SU-DHL-6 (cell line): ENCODE results near the gene TTF1.

Source experiments
- H2AFZ ChIP-seq: fragments of 200-600 bp; sonication (generic); 2 replicates; pipeline ENCODE4 v1.6.1; 2014; ENCODE audit warnings: low read depth, mild to moderate bottlenecking, moderate library complexity, mixed read lengths, antibody characterized with exemption, low read length; ENCODE audit not compliant: severe bottlenecking
- H3F3A ChIP-seq: fragments of 200-600 bp; shearing (Covaris generic); 2 replicates; pipeline ENCODE4 v1.6.0; 2016; ENCODE audit warnings: antibody characterized with exemption, mild to moderate bottlenecking; ENCODE audit not compliant: insufficient read depth
- H3K27ac ChIP-seq: fragments of 200-600 bp; sonication (generic); 2 replicates; pipeline ENCODE4 v1.5.1; 2016; ENCODE audit warnings: low read depth, mild to moderate bottlenecking, low read length, moderate library complexity, mixed read lengths
- H3K27me3 ChIP-seq: fragments of 200-600 bp; sonication (generic), shearing (Covaris generic); 2 replicates; pipeline ENCODE4 v1.6.0; 2014; ENCODE audit warnings: mild to moderate bottlenecking, low read length
- H3K36me3 ChIP-seq: fragments of 200-600 bp; sonication (generic); 2 replicates; pipeline ENCODE4 v1.6.1; 2014; ENCODE audit warnings: mild to moderate bottlenecking, low read length, mixed read lengths
- H3K4me2 ChIP-seq: fragments of 300-600, 200-600 bp; shearing (Covaris generic), sonication (generic); 2 replicates; pipeline ENCODE4 v1.6.0; 2014; ENCODE audit warnings: low read length, low read depth, mild to moderate bottlenecking; ENCODE audit not compliant: poor library complexity, severe bottlenecking
- H3K4me3 ChIP-seq: fragments of 200-600 bp; sonication (generic); 2 replicates; pipeline ENCODE4 v1.5.1; 2014; ENCODE audit warnings: antibody characterized with exemption, low read length, mild to moderate bottlenecking, mixed read lengths; ENCODE audit not compliant: insufficient read depth, poor library complexity, severe bottlenecking
- H3K79me2 ChIP-seq: fragments of 200-600 bp; sonication (generic); 2 replicates; pipeline ENCODE4 v1.6.1; 2014; ENCODE audit warnings: mild to moderate bottlenecking, low read length, moderate library complexity; ENCODE audit not compliant: insufficient read depth
- H3K9ac ChIP-seq: fragments of 200-600 bp; sonication (generic); 2 replicates; pipeline ENCODE4 v1.7.0; 2014; ENCODE audit warnings: mild to moderate bottlenecking, low read length
- H3K9me2 ChIP-seq: fragments of 200-600 bp; sonication (generic); replicated peaks from 2 replicates; pipeline ENCODE4 v1.6.1; 2014; ENCODE audit warnings: low read length; ENCODE audit not compliant: insufficient read depth
- H3K9me3 ChIP-seq: fragments of 200-600 bp; sonication (generic); 2 replicates; pipeline ENCODE4 v1.6.1; 2014; ENCODE audit warnings: low read length, mixed read lengths; ENCODE audit not compliant: insufficient read depth
- H4K20me1 ChIP-seq: fragments of 200-600 bp; sonication (generic); 2 replicates; pipeline ENCODE4 v1.6.1; 2014; ENCODE audit warnings: low read depth, mild to moderate bottlenecking, antibody characterized with exemption, low read length, moderate library complexity, mixed read lengths
- EZH2phosphoT487 ChIP-seq: fragments of 200-600 bp; sonication (generic), shearing (Covaris generic); conservative IDR thresholded peaks from 2 replicates; pipeline ENCODE4 v1.6.1; 2018; ENCODE audit warnings: mild to moderate bottlenecking, antibody characterized with exemption, low read length, moderate library complexity, mixed read lengths
- TF ChIP-seq, protein P1 (sequence below): fragments of 200-600 bp; sonication (generic); IDR thresholded peaks from one replicate; pipeline ENCODE4 v1.5.1; 2017; ENCODE audit warnings: antibody characterized with exemption, mild to moderate bottlenecking, low read length, moderate library complexity; ENCODE audit not compliant: insufficient read depth, poor library complexity, severe bottlenecking

Gene TTF1

DNA sequence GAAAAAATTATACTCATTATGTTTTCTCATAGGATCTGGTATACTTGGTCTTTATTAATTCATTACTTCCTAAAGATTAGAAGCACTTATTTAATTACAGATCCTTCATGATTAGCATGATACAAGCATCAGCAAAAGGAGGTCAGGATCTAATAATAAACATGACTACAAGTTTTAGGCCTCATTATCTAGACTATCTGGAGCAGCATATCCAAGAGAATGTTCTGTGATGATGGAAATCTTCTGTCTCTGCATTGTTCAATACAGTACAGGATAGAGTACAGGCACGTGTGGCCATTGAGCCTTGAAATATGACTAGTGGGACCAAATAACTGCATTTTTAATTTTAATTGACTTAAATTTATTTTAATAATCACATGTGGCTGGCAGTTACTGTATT lies 73.1 kb downstream of the TTF1 start:
- H4K20me1 ChIP-seq = 0 out of 2 replicates have a peak, but pooled peaks cover 4% of the 10 kb centered on the region
- H3K27ac ChIP-seq = no peak overlapping the region
- H3K9me3 ChIP-seq = no peaks in the 10 kb centered on the region
- H3K4me2 ChIP-seq = no peak overlapping the region
- H3K27me3 ChIP-seq = no peaks in the 10 kb centered on the region
- no peak overlapping the region for H2AFZ ChIP-seq
- peaks cover 51% of the 10 kb centered on the region for H3K36me3 ChIP-seq
- H3K9me2 ChIP-seq = no peaks in the 10 kb centered on the region
- H3F3A ChIP-seq = peaks cover 5% of the 10 kb centered on the region
- TF ChIP-seq, protein P1, sequence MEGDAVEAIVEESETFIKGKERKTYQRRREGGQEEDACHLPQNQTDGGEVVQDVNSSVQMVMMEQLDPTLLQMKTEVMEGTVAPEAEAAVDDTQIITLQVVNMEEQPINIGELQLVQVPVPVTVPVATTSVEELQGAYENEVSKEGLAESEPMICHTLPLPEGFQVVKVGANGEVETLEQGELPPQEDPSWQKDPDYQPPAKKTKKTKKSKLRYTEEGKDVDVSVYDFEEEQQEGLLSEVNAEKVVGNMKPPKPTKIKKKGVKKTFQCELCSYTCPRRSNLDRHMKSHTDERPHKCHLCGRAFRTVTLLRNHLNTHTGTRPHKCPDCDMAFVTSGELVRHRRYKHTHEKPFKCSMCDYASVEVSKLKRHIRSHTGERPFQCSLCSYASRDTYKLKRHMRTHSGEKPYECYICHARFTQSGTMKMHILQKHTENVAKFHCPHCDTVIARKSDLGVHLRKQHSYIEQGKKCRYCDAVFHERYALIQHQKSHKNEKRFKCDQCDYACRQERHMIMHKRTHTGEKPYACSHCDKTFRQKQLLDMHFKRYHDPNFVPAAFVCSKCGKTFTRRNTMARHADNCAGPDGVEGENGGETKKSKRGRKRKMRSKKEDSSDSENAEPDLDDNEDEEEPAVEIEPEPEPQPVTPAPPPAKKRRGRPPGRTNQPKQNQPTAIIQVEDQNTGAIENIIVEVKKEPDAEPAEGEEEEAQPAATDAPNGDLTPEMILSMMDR = no peak
- TF ChIP-seq EZH2phosphoT487 = no peak
- H3K79me2 ChIP-seq = 0 out of 2 replicates have a peak, but pooled peaks cover 13% of the 10 kb centered on the region
- H3K9ac ChIP-seq = no peak overlapping the region
- H3K4me3 ChIP-seq = no peak overlapping the region

DNA sequence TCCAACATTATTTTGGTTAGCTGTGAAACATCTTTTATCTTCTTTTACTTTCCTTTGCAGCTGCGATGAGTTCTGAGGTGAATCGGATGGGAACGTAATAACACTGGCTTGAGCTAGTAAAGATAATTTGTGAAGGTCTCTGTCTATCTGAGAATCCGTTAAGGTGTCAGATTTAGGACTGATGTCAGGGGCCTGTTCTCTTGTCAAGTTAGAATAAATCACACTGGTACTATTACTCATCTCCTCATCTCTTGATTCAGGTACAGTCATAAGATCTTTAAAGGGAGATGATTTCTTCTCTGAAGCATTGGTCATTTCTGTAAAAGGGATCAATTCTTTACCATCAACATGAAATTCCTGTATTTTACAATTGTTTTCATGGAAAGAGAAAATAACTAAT lies 78.1 kb downstream of the TTF1 start:
- Histone ChIP-seq H3K36me3 (peaks cover 65% of the 10 kb centered on the region), H3K79me2 (peaks cover 28% of the 10 kb centered on the region), H3K9me2 (no peaks in the 10 kb centered on the region), H3K27ac (no peak overlapping the region), H3K4me2 (no peak overlapping the region), H3K9ac (no peak overlapping the region), H2AFZ (no peak overlapping the region), H3K9me3 (no peaks in the 10 kb centered on the region), H3F3A (no peaks in the 10 kb centered on the region; the same call in 1 of the 2 replicates), H3K4me3 (no peak overlapping the region), H4K20me1 (peaks cover 4% of the 10 kb centered on the region; the same call in 1 of the 2 replicates), H3K27me3 (no peaks in the 10 kb centered on the region)
- TF ChIP-seq EZH2phosphoT487 = no peak
- TF ChIP-seq, protein P1 = no peak

DNA sequence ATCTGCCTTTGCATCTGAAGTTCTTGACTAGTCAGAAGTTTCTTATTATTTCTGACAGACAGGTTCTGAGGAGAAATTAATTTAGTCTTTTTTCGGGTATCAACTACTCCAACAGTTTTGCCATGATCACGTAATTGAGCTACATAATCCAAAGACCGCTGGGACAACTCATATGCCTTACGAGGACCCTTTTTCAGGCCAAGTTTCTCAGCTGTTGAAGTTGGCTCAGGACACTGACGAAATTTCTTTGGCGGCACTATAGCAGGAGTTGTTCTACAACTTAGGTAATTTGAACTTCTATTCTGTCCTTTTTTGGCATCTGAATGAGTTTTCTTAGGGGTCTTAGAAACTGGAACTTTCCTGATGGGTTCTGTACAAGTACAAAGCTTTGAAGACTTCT lies 79.1 kb downstream of the TTF1 start:
- H3K27ac ChIP-seq = no peak overlapping the region
- no peak overlapping the region for H3K4me2 ChIP-seq
- H3K9me3 ChIP-seq = no peaks in the 10 kb centered on the region
- H3K4me3 ChIP-seq = no peak overlapping the region
- H3K27me3 ChIP-seq = no peaks in the 10 kb centered on the region
- H3F3A ChIP-seq = peaks cover 6% of the 10 kb centered on the region; the same call in 1 of the 2 replicates
- H4K20me1 ChIP-seq = peaks cover 4% of the 10 kb centered on the region; the same call in 1 of the 2 replicates
- no peak for TF ChIP-seq EZH2phosphoT487
- TF ChIP-seq, protein P1 = no peak
- H2AFZ ChIP-seq = no peak overlapping the region
- no peak overlapping the region for H3K9ac ChIP-seq
- peaks cover 71% of the 10 kb centered on the region for H3K36me3 ChIP-seq
- H3K79me2 ChIP-seq = peaks cover 38% of the 10 kb centered on the region
- no peaks in the 10 kb centered on the region for H3K9me2 ChIP-seq
